Muscle layer of colon (tissue), 2 donors: Measurements from ENCODE around the gene SCO1.

Experiments used
- H3K27ac ChIP-seq: one replicate; pipeline ENCODE4 v1.7.0; 2013; ENCODE audit warnings: low read depth, mild to moderate bottlenecking, low read length, moderate library complexity
- H3K27me3 ChIP-seq, 2 donors: one replicate each; pipeline ENCODE4 v1.7.0; 2013; ENCODE audit warnings: low read length in 2 of 2, mild to moderate bottlenecking in 2 of 2; ENCODE audit not compliant: insufficient read depth in 2 of 2, control insufficient read depth in 1 of 2
- H3K36me3 ChIP-seq: one replicate; pipeline ENCODE4 v1.7.0; 2013; ENCODE audit warnings: mild to moderate bottlenecking, low read length; ENCODE audit not compliant: insufficient read depth
- H3K4me1 ChIP-seq: one replicate; pipeline ENCODE4 v1.7.0; 2013; ENCODE audit warnings: mild to moderate bottlenecking, low read length; ENCODE audit not compliant: insufficient read depth
- H3K4me3 ChIP-seq, 2 donors: one replicate each; pipeline ENCODE4 v1.7.0; 2013; ENCODE audit warnings: low read length in 2 of 2, low read depth in 1 of 2, mild to moderate bottlenecking in 1 of 2, moderate library complexity in 1 of 2
- H3K9ac ChIP-seq: one replicate; pipeline ENCODE4 v1.7.0; 2013; ENCODE audit warnings: low read length
- H3K9me3 ChIP-seq: one replicate; pipeline ENCODE4 v1.7.0; 2013; ENCODE audit warnings: mild to moderate bottlenecking, low read length
- donor health status: abdominal sarcoma.
- donor health status: Adenocarcinoma of cecum.

SCO1 gene

DNA sequence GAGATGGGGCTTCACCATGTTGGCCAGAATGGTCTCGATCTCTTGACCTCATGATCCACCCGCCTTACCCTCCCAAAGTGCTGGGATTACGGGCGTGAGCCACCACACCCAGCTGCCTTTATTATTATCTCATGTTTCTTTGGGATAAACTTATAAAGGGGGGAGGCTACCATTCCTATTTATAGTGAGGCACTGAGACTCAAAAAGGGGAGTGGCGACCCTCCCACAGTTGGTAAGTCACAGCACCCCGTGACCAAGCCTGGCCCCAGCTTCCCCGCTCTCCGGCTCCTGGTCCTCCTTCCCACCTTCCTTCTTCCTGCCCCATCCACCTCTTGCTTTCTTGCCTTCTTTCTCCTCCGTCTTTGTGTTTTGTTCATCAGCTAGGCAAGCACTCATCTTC lies 45.4 kb downstream of the SCO1 start:
- Histone ChIP-seq H3K27ac (no peak overlapping the region), H3K36me3 (no peaks in the 10 kb centered on the region), H3K27me3 (no peaks in the 10 kb centered on the region), H3K4me3 (no peak overlapping the region), H3K4me1 (no peaks in the 10 kb centered on the region), H3K9me3 (no peaks in the 10 kb centered on the region), H3K9ac (no peak overlapping the region)

DNA sequence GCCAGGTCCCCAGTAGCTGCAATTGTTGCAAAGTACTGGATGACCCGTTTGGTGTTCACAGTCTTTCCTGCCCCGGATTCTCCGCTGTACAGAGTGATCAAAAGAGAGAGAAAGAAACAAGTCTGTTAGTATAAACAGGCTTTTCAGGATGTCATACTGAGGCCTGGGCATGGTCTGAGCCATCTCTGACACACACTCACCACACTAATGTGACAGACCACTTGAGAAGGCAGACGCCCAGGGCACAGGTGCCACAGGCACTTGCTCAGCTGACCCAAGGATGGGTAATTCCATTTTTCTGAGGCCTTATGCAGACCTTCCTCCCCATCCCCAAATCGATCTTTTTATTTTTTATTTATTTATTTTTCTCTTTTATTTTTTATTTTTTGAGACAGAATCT lies 47.7 kb downstream of the SCO1 start:
- Histone ChIP-seq H3K27me3 (no peaks in the 10 kb centered on the region), H3K27ac (no peak overlapping the region), H3K4me1 (peaks cover 4% of the 10 kb centered on the region), H3K9me3 (no peaks in the 10 kb centered on the region), H3K9ac (no peak overlapping the region), H3K36me3 (peaks cover 2% of the 10 kb centered on the region), H3K4me3 (no peak overlapping the region)

DNA sequence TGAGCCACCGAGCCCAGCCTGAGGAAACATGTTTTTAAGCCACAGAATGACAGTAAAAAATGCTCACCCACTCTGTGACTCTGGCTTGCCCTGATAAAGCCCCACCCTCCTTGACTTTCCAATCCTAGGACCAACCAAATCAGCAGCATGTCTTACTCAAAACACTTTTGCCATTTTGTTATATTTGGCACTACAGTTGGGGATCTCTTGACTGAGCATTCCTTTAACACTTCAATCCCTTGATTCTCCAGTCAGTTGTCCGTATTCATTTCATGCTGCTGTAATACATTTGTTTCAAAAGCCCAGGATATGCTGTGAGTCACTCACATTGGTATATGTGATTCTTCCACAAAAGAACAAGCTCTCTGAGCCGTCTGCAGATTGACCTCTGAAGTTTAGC lies 48.4 kb downstream of the SCO1 start:
- H3K9ac ChIP-seq = no peak overlapping the region
- no peaks in the 10 kb centered on the region for H3K27me3 ChIP-seq
- H3K9me3 ChIP-seq = no peaks in the 10 kb centered on the region
- H3K4me3 ChIP-seq = no peak overlapping the region
- peaks cover 4% of the 10 kb centered on the region for H3K4me1 ChIP-seq
- H3K27ac ChIP-seq = no peak overlapping the region
- peaks cover 7% of the 10 kb centered on the region for H3K36me3 ChIP-seq

- H3K9ac ChIP-seq = no peak overlapping the region
Measured at GRCh38 chr17:10648381-10648780, 49.0 kb downstream of the SCO1 start.

DNA sequence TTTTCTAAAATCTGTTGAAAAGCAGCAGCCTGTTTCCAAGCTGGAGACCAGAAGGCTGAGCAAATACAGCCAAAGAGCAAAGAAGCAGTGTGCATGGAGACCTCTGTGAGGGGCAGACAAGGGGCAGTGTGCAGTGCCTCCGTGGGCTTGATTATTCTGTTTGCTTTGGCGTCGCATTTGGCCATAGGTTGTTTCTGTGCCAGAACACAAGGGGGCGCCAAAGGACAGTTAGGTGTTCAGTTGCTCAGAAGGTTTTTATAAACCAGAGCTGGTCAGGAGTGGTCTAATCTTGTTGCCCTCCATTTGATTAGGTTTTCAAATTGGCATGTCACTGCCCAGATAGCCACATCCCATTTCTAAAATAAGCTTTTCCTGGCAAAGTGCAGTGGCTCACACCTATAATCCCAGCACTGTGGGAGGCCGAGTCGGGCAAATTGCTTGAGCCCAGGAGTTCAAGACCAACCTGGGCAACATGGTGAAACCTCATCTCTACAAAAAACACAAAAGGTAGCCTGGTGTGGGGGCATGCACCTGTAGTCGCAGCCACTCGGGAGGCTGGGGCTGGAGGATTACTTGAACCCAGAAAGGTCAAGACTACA lies 50.8 kb downstream of the SCO1 start:
- Histone ChIP-seq H3K36me3 (peaks cover 16% of the 10 kb centered on the region), H3K9me3 (no peaks in the 10 kb centered on the region)

More at GRCh38 chr17:10648381-10648780, 49.0 kb downstream of the SCO1 start:
- H3K27ac ChIP-seq = no peak overlapping the region
- no peaks in the 10 kb centered on the region for H3K9me3 ChIP-seq
- H3K36me3 ChIP-seq = peaks cover 7% of the 10 kb centered on the region
- H3K27me3 ChIP-seq = no peaks in the 10 kb centered on the region
- no peak overlapping the region for H3K4me3 ChIP-seq
- peaks cover 4% of the 10 kb centered on the region for H3K4me1 ChIP-seq

DNA sequence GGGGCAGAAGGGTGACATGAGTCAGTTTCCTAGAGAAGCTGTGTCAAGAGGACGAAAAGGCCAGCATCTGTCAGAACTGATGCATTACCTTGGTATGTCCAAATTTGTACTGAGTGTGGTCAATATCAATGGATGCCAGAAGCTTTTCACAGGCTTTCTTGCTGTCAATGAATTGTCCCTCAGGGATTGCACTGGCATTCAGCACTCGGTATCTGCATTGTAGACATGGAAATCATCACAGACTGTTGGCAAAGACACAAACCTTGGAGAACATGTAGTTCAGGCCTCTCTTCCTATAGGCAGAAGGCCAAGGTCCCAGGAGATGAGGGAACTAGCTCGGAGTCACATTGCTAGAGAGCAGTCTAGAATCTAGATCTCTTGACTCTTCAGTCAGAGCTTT lies 56.9 kb downstream of the SCO1 start:
- Histone ChIP-seq H3K9ac (no peak overlapping the region), H3K27ac (no peak overlapping the region), H3K36me3 (peaks cover 35% of the 10 kb centered on the region), H3K4me1 (no peaks in the 10 kb centered on the region), H3K9me3 (no peaks in the 10 kb centered on the region), H3K4me3 (no peak overlapping the region), H3K27me3 (no peaks in the 10 kb centered on the region)

More for the DNA sequence above, 50.8 kb downstream of the SCO1 start:
- Histone ChIP-seq H3K27ac (no peak overlapping the region), H3K9ac (no peak overlapping the region), H3K27me3 (no peaks in the 10 kb centered on the region), H3K4me3 (no peak overlapping the region), H3K4me1 (peaks cover 4% of the 10 kb centered on the region)

DNA sequence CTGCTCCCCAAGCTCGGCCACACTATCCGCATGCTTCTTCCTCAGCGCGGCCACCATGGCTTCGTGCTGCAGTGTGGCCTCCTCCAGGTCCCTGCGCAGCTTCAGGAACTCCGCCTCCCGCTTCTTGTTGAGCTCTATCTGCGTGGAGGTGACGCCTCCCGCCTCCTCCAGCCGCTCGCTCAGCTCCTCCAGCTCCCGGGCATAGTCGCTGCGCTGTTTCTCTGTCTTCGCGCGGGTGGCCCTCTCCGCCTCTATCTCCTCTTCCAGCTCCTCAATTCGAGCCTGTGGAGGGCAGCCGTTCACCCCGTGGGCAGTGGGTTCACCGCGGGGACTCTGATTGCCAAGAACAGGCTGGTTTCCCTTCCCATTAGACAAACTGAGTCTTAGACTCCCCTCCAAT lies 59.2 kb downstream of the SCO1 start:
- Histone ChIP-seq H3K4me3 (no peak overlapping the region), H3K27me3 (no peaks in the 10 kb centered on the region), H3K4me1 (no peaks in the 10 kb centered on the region), H3K27ac (no peak overlapping the region), H3K36me3 (peaks cover 28% of the 10 kb centered on the region), H3K9ac (no peak overlapping the region), H3K9me3 (no peaks in the 10 kb centered on the region)

- Histone ChIP-seq H3K27ac (no peak overlapping the region), H3K9me3 (no peaks in the 10 kb centered on the region), H3K4me1 (no peaks in the 10 kb centered on the region), H3K27me3 (no peaks in the 10 kb centered on the region), H3K36me3 (peaks cover 15% of the 10 kb centered on the region), H3K9ac (no peak overlapping the region), H3K4me3 (no peak overlapping the region)
Measured at GRCh38 chr17:10635290-10635689, 62.0 kb downstream of the SCO1 start.

GRCh38 chr17:10633738-10634379 lies 63.5 kb downstream of the SCO1 start:
- Histone ChIP-seq H3K4me3 (no peak overlapping the region), H3K9me3 (no peaks in the 10 kb centered on the region), H3K9ac (no peak overlapping the region), H3K27ac (no peak overlapping the region), H3K36me3 (peaks cover 16% of the 10 kb centered on the region), H3K4me1 (no peaks in the 10 kb centered on the region), H3K27me3 (no peaks in the 10 kb centered on the region)

DNA sequence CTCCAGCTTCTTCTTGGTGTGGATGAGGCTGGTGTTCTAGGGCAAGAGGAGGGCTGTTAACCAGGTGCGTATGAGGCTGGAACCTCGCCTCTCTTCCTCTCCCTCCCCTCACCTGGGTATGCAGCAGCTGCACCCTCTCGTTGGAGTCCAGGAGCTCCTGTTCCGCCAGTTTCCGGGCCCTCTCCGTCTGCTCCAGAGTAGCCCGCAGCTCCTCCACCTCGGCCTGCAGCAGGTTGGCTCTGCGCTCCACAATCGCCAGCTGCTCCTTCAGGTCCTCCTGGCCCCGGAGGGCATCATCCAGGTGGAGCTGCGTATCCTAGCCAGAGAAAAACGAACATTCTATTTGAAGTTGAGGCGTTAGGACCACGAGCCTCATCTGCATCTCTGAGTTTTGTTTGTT lies 65.6 kb downstream of the SCO1 start:
- Histone ChIP-seq H3K27me3 (no peaks in the 10 kb centered on the region), H3K9me3 (no peaks in the 10 kb centered on the region), H3K9ac (no peak overlapping the region), H3K27ac (no peak overlapping the region), H3K4me3 (no peak overlapping the region), H3K4me1 (no peaks in the 10 kb centered on the region), H3K36me3 (peaks cover 10% of the 10 kb centered on the region)

DNA sequence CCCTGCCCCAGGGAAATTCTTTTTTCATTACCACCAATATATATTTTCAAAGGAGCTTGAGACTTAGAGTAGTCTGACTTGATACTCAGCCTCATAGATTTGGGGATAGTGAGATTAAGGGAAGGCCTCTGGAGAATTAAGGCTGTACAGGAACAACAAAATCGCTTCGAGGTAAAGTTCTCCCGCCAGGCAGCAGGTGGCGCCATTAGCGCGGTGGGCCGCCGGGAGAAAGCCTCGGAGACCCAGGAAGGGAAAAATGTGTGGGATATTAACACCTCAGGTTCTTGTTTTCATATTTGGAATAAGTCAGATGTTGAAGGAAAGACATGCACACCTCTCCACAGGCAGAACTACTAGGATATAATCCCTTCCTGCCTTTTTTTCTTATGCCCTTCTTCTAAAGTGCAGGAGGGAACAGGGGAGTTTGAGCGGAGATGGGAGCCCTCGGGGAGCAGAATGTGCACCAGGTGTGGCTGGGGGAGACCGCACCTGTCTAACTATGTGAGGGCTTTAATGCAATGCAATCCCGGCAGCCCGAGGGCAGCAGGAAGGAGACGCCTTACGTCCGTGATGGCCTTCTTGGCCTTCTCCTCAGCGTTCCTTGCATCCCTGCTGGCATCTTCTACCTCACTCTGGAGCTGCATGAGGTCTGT lies 66.2 kb downstream of the SCO1 start:
- H3K4me3 ChIP-seq = no peak overlapping the region
- no peak overlapping the region for H3K27ac ChIP-seq
- H3K9me3 ChIP-seq = no peaks in the 10 kb centered on the region
- no peaks in the 10 kb centered on the region for H3K27me3 ChIP-seq
- H3K36me3 ChIP-seq = peaks cover 10% of the 10 kb centered on the region
- no peak overlapping the region for H3K9ac ChIP-seq
- no peaks in the 10 kb centered on the region for H3K4me1 ChIP-seq

- Histone ChIP-seq H3K27ac (no peak overlapping the region), H3K27me3 (no peaks in the 10 kb centered on the region), H3K9me3 (no peaks in the 10 kb centered on the region), H3K4me3 (no peak overlapping the region), H3K36me3 (peaks cover 10% of the 10 kb centered on the region), H3K9ac (no peak overlapping the region), H3K4me1 (no peaks in the 10 kb centered on the region)
Measured at GRCh38 chr17:10629706-10630105, 67.6 kb downstream of the SCO1 start.
